GM21717 (cell line): Measurements from ENCODE around the gene ZBTB16.

Experiments
- ATAC-seq: cut with Tn5 transposase; IDR thresholded peaks from one replicate; pipeline ENCODE4 v1.9.1; 2021; ENCODE audit warnings: mild to moderate bottlenecking, moderate library complexity; ENCODE audit not compliant: unreplicated experiment

Gene ZBTB16

DNA sequence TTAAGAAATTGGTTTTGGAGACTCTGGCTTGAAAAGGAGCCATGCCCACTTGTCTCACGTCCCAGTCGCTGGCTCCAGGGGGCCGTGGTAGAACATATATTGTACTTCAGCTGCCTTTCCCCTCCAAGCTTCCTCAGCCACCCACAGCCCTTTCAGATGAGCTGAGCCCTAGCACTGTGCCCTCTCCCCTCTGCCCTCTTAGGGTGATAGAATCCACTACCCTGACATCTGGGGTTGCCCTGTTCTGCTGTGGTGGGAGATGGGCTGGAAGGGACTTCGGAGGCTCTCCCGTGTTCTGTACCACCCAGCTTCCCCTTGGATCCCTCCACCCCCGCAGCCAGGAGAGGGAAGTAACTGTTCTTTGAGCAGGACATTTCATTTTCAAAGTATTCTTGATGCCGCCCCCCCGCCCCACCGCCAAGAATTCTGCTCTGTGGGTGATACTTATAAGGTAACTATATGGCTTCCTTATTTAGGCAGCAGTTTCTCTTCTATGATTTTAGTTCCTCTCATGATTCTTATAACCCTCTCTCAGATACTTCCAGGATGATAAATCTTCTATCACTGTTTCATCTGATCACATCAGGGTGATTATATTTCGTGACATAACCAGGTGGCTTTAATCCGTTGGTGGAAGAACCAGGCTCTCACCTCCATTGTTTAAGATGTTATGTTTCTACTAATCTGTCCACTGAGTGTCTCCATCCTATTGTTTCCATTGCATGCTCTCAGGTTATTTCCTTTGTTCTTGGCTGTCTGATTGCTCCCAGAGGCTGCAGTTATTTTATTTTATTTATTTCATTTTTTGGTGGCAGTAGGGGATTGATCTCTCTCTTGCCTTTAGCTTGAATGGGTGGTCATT lies 24.1 kb downstream of the ZBTB16 start:
- ATAC-seq = no peak

DNA sequence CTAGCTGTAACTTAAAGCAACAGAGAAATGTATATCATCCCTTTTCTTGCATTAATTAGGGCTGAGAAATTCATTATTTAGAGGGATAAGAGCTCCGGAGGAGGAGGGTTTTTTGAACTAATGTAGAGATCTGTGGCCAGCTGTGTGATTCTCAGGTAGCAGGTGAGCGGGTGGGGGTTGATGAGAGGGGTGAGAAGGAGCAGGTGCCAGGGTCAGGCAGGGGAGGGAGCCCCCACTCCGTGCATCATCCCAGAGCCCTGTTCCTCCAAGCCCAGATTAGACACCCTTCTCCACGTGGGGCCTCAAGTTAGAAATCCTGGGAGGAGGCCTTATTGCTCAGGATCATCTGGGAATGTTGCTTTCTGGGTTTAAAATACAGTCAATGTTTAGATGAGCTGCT lies 24.9 kb downstream of the ZBTB16 start:
- ATAC-seq = no peak

DNA sequence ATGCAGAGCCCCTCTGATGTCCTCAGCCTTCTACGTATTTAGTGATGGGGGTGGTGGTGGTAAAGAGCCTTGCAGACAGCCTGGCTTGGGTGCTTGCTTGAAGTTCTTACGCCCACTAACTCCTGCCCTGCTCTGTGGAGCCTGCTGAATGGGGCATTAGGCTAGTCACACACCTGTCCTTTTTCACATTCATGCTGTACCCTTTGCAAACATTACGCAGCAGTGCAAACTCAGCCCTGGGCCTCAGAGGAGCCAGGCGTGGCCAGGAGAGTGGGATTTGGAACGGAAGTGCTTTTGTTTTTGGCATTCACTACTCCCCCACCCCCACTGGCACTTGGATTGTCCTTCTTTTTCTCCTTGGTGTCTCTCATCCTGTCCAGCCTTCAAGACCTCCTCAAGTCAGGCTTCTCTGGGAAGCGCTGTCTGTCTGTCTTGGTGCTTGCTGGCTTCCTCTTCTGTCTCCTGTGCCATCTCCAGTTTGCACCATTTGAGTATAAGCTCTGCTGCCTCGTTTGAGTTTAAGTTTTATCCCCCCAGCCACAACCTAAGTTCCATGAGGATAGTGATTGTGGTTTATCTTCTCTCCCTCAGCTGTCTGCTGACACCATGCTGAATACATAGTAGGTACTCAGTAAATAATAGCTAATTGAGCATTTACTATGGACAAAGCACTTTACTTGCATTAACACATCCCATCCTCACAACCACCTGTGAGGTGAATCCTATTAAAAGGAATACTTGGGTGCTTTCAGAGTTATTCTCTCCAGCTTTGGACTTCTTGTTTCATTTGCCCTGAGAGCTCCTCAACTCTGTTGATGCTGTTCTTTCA lies 26.7 kb downstream of the ZBTB16 start:
- no peak for ATAC-seq

DNA sequence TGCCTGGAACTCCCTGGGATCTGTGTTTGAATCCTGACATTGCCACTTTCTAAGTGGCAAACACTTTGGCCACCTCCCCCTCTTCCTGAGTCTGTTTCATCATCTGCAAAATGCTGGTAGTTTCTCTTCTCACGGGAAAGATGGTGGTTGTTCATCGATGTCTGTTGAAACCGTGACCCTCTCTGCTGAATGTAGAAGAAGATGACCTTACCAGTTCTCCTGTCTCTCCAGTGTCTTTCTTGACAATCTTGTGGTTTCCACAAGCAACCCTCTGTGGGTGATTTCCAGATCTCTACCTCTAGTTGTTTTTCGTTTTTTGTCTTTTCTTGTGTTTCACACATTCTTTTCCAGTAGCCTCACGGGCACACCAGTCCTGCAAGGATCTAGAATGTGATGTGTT lies 27.5 kb downstream of the ZBTB16 start:
- no peak for ATAC-seq

DNA sequence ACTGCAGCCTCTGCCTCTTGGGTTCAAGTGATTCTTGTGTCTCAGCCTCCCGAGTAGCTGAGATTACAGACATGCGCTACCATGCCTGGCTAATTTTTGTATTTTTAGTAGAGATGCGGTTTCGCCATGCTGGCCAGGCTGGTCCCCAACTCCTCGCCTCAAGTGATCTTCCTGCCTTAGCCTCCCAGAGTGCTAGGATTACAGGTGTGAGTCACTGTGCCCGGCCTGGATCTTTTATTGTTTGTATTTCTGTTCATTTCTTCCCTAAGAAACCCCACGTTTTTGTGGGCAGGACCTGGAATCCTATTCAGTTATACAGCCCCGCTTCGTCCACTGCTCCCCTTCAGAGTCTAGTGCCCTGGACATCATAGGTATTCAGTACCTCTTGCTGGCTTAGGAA lies 28.7 kb downstream of the ZBTB16 start:
- ATAC-seq = no peak

DNA sequence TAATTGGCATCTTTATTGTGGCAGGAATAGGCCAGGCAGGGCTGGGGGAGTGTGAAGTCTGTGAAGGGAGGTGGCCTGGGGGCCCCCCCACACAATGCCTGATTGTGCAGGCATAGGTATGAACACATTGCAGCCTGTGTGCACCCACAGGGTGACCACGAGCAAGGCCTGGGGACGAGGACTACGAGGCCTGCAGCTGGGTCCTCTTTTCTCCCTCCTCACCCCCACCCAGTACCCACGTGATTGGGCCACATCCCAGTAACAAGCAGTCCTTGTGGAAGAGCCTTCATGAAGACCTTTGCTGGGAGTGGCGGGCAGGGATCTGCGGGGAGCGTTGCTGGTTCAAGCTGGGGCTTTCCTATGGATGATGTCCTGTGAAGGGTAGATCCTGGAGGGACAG lies 29.3 kb downstream of the ZBTB16 start:
- ATAC-seq = no peak

DNA sequence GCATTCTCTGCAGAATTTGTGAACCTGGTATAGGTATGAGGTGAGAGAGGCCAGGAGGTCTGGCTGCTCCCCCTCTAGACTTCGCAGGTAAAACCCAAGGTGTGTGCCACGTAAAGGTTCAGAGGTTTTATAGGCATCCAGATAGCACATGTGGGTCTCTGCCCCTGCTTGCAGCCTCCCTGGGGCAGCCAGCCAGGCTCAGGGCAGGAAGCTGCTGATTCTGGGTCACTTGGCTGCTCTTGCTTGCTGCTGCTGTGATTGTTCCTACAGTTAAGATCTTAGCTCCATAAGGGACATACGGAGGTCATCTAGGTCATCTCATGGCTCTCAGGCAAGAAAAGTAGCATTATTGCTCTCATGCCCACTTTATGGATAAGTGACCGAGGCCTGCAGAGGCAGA lies 30.2 kb downstream of the ZBTB16 start:
- no peak for ATAC-seq

DNA sequence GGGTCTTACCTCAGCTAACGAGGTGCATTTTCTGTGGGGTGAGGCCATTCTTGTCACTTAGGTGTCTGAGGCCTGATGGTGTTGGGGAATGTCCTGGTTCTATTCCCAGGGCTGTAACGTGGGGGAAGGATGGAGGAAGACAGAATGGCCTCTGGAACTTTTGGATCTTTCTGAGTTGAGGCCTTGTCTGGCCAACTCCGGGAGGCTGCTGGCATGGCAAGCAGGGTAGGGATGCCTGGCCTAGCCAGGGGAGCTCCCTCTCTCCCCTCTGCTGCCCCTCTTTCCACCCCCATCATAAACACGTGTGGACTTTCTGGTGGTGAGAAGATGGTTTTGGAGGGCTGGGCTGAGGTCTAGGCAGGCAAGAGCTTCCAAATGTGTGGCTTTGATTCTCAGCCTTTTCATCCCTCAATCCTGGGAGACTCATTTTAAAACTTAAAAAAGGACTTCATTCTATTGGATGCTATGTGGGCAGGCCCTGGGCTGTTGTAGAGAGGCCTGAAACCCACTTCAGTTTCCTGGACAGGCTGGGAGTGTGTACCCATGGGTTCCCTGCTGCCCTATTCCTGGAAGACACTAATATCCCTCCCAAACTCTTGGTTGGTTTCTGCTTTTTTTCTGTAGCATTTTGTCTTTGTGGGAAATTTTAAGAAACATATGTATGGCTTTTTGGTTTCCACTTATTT lies 30.9 kb downstream of the ZBTB16 start:
- no peak for ATAC-seq

DNA sequence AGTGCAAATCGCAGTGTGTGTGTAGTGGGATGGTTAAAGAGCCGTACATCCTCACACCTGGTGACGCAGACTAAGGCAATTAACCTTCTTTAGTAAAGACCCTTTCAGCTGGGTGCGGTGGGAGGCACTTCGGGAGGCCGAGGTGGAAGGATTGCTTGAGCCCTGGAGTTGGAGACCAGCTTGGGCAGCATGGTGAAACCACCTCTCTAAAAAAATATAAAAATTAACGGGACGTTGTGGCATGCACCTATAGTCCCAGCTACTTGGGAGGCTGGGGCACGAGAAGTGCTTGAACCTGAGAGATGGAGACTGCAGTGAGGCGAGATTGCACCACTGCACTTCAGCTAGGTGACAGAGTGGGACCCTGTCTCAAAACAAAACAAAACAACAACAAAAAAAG lies 31.5 kb downstream of the ZBTB16 start:
- ATAC-seq = no peak

DNA sequence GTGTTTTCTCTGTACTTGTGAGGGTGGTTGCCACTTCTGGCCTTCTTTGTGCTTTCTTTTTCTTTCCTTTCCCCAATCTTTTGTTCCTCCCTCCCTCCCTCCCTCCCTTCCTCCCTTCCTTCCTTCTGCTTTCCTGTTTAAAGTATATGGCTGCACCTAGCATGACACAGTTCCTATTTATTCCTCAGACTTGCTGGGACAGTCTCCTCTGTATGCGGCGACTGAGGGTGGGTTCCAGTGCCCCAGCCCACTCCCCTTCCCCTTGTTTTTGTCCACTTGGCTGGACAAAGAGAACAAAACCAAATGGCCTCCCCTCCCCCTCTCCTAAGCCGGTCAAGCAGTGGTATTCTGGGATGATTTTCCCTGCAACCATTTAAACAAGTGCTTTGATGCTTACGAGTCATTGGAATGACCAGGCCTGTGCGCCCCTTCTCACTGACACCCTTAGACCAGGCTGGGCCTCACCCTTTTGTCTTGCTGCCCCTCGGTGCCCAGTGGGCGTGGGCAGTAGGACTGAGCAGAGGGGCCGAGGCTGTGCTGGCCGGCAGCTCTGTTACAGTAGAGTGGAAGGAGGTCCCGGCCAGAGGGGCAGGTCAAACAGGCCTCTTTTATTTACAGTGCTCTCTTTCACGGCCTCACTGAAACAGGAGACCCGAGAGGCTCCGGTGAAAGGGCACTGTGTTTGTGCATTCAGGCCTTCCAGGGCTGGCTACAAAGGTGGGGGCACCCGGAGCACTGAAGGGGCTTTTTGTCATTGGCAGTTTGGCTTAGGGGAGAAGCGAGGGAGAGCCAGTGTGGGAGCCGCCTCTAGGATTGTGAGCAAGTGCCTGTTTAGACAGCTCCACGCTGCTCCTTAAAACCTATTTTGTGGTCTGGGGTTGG lies 32.2 kb downstream of the ZBTB16 start:
- no peak for ATAC-seq

DNA sequence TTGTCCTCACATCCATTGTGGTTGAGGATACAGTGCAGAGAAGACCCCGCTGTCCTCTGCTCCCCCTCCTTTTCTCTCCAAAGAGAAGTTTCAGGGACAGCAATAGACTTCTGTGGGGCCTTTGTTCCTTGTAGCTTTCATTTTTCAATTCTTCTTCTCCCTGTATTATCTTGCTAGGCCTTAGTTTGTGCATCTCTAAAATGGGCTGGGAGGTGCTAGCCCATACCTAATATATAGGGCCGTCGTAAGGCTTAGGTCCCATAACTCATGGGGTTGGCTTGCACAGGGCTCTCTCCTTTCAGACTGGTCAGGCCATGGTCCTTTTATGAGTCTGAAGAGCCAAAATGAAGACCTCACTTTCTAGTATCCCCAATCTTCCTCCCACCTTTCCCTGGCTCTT lies 33.0 kb downstream of the ZBTB16 start:
- ATAC-seq = no peak

DNA sequence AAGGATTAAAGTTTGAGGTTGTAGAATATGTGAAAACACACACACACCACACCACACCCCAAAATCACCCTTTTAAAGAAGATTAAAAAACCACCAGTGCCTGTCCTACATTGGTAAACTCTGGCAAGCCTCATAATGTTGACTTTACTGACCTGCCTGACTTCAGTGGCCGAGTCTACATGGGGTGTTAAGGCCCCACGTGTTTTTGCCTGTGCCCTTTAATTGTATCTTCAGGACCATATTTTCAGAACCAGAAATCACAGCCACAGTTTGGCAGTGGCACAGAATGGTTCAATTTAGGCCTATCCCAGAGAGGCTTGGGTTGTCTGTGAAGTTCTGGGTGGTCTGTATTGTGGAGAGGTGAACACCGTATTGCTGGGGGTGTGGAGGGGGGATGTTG lies 33.4 kb downstream of the ZBTB16 start:
- ATAC-seq = no peak

DNA sequence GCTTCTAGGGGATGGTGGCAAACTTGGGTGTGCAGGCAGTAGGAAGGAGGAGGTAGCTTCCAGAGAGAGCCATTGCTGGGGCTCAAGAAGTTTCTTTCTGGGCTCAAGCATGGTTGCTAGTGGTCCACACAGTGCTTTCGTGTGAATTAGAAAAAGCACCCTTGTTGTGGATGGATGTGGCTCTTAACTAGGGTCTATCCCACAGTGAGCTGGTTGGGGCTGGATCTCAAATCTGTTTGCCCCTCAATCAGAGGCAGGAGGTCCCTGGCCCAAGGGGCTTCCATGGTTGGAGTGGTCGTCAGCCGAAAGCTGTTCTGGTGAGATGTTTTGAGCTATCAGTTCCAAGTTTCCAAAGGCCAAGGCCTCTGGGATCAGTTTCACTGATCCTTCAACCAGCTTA lies 35.0 kb downstream of the ZBTB16 start:
- ATAC-seq = no peak

DNA sequence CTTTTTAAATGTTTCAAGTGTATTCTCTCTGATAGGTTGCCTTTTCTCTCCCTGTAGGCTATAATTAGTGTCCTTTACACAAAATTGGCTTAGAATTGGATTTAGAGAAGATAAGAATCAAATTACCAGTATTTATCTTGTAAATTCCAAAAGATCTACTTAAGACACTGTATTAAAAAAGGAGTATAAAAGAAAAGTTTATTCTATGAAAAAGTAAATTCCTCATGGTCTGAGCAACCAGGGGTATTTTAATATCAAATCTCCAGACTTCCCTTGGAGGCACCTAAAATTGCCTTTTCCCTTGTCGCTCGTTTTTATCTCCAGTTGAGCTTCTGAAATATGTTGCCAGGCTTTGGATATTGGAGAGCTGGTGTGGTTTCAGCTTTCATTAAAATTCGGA lies 36.4 kb downstream of the ZBTB16 start:
- ATAC-seq = no peak

DNA sequence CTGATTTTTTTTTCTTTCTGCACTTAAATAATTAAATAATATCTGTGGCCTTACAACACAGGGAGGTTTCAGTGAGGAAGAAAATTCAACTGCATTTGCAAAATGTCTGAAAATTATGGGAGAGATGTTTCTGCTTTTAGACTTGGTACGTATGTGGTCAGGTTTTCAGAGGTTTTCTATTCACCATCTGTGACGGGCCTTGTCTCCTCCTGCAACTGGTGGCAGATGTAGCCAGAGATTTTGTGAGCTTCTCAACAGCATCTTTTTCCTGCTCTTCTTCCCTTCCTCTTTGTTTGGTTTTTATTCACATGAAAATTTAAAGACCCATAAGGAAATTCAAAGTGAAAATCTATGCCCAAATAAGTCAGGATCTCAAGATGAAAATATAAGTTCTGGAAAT lies 38.3 kb downstream of the ZBTB16 start:
- ATAC-seq = no peak

DNA sequence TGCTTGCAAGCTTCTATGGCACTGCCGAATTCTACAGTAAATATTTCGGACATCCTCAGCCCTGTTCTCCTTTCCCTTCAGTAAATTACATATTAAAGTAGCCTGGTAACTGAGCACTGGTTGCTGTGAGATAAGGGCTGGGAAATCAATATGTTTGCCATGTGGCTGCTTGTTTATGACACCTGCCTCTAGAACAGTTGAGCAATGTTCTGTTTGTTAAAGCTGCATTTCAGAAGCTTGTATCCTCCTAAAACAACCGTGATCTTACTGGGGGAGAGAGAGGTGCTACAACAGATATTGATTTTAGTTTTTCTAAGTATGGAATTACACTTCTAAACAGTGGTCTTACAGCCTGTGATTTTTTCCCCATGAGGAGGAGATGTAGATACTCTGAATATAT lies 39.4 kb downstream of the ZBTB16 start:
- ATAC-seq = no peak

DNA sequence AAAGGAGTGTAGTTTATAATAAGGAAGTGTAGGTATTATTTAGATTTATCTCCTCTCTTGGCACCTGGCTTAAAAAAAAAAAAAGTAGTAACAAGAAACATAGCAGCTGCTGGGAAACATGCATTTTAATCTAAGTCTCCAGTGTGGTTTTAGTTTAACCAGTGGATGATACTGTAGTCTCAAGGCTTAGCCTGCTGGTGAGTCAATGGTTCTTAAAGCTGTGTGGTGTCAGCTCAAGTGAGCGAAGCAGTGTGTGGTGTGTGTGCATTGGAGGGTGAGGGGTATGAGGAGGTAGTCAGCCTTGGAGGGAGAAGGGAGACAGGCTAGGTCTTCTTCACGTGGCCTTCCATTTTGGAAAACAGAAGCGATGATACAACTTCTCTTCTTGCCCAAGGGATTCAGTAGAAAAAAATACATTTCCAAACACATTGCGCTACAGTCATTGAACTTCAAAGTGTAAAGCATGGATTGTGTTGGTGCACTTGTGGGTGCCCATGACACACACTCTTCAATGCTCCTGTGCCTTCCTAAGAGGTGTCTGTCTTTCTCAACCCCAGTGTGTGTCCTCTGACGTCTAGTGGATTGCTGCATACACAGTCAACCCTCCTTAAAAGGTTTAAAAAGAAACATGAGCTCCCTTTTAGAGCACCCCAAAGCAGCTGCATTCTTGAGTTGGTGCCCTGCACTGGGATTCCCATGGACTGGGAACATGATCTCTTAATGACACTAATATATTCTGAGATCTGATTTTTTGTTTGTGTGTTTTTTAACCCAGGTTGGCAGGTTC lies 40.1 kb downstream of the ZBTB16 start:
- no peak for ATAC-seq

DNA sequence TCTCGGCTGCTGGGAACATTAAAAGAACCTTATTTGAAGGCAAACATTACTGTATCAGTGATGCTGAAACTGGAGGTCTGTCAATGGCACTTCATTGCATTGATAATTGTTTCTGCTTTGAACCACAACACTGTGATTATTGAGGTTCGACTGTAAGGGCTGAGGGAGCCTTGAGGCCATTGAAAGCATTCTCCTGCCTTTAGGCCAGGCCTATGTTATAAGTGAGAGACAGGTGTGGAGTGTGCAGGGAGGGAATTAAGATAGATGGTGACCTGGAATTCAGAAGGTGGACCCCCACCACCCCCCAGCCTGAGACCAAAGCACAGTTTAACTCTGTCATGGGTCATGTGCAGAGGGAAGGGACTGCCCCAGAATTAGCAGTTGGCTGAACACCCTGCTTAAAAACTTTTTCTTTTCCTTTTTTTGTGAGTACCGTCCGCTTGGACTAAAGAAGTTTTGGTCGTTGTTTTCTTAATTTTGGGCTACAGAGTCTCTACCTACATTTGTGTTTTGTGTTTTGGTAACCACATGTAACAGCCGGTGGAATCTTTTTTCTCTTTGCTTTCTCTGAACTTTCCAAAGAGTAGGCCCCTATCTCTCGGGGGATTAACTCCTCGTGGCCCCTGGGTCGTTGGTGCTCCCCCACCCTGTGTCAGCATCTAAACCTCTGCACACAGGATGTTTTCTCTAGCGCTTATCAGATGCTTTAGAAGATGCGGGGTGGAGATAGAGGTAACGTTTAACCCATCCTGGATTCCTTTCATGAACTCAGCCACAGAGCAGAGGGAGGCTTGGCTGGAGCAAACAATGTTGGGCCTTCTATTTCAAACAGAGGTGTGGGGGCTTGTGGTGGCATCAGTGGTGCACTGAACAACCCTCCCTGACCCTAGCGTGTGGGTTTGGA lies 43.7 kb downstream of the ZBTB16 start:
- no peak for ATAC-seq

DNA sequence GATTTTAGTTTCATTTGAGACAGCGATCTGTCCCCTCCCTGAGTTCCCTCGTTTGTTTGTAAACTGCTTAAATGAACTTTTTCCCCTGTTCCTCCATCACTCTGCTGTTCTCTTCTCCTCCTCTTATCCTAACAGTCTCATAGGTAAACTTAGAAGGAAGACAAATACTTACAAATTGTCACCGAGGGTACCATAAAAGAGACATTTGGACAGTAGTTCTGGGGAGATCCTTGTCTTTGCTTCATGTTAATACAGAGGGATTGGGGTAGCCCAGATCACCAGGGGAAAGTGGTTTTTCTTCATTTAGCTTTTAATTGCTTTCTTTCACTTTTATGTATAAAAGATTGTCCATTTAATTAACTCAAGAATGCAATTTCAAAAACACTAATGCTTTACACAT lies 46.1 kb downstream of the ZBTB16 start:
- ATAC-seq = no peak
